OCI-LY7 (cell line): ENCODE results near the gene ARFGEF3. TPM values are rescaled to one million over a fixed set of nuclear protein-coding genes. Genes with fewer than 3 reads are reported as not detected.

Experiments used
- BruUV-seq: library from RNA; stranded (reverse); fragments of 400-500 nt; replicated peaks from 2 replicates; lab custom pipeline; 2021; lab: Mats Ljungman, UMichigan
- CTCF ChIA-PET: fragments of 300-600 bp; sonication (Branson Sonifier 250); formaldehyde crosslinking; loops from one replicate; lab custom pipeline; 2022; ENCODE audit warnings: antibody characterized with exemption; ENCODE audit not compliant: unreplicated experiment; lab: Charles Lee
- POLR2A ChIA-PET: fragments of 300-600 bp; sonication (Branson Sonifier 250); formaldehyde crosslinking; loops from one replicate; lab custom pipeline; 2022; ENCODE audit warnings: antibody characterized with exemption; lab: Charles Lee
- DNase-seq: peaks from one replicate; pipeline ENCODE4 v3.0.0-alpha.2; 2015; ENCODE audit warnings: low spot score
- H2AFZ ChIP-seq: fragments of 200-600 bp; sonication (generic), shearing (Covaris generic); 2 replicates; pipeline ENCODE4 v1.6.1; 2014; ENCODE audit warnings: mild to moderate bottlenecking, antibody characterized with exemption, low read length, moderate library complexity
- H3K27ac ChIP-seq: fragments of 200-600 bp; sonication (generic); 2 replicates; pipeline ENCODE4 v1.5.1; 2014; ENCODE audit warnings: mixed run types, low read depth, mild to moderate bottlenecking, moderate library complexity, low read length, inconsistent platforms; ENCODE audit not compliant: poor library complexity, severe bottlenecking
- H3K36me3 ChIP-seq: fragments of 200-600 bp; sonication (generic); 2 replicates; pipeline ENCODE4 v1.6.1; 2014; ENCODE audit warnings: mild to moderate bottlenecking, antibody characterized with exemption, low read length, moderate library complexity, mixed read lengths; ENCODE audit not compliant: insufficient read depth
- H3K4me1 ChIP-seq: fragments of 200-600 bp; sonication (generic); 2 replicates; pipeline ENCODE4 v1.5.1; 2014; ENCODE audit warnings: mild to moderate bottlenecking, low read length; ENCODE audit not compliant: insufficient read depth, poor library complexity, severe bottlenecking
- H3K4me2 ChIP-seq: fragments of 200-600 bp; sonication (generic); 2 replicates; pipeline ENCODE4 v1.6.1; 2014; ENCODE audit warnings: mild to moderate bottlenecking, low read length
- H3K4me3 ChIP-seq: fragments of 200-600 bp; sonication (generic); 2 replicates; pipeline ENCODE4 v1.5.1; 2014; ENCODE audit warnings: mild to moderate bottlenecking, low read depth, low read length; ENCODE audit not compliant: poor library complexity, severe bottlenecking
- H3K79me2 ChIP-seq: fragments of 200-600 bp; sonication (generic); 2 replicates; pipeline ENCODE4 v1.6.1; 2016; ENCODE audit warnings: low read depth, mild to moderate bottlenecking, low read length, moderate library complexity, mixed read lengths; ENCODE audit not compliant: insufficient read depth
- H3K9me2 ChIP-seq: fragments of 200-600 bp; sonication (generic); 2 replicates; pipeline ENCODE4 v1.6.1; 2016; ENCODE audit warnings: mild to moderate bottlenecking, low read length, mixed read lengths; ENCODE audit not compliant: insufficient read depth
- H3K9me3 ChIP-seq: fragments of 200-600 bp; sonication (generic); 2 replicates; pipeline ENCODE4 v1.6.1; 2014; ENCODE audit warnings: mild to moderate bottlenecking, mixed run types, low read length, mixed read lengths
- H4K20me1 ChIP-seq: fragments of 200-600 bp; sonication (generic); 2 replicates; pipeline ENCODE4 v1.6.1; 2014; ENCODE audit warnings: mild to moderate bottlenecking, antibody characterized with exemption, low read length, moderate library complexity, mixed read lengths; ENCODE audit not compliant: insufficient read depth
- EZH2phosphoT487 ChIP-seq: fragments of 200-600 bp; sonication (generic); IDR thresholded peaks from 2 replicates; pipeline ENCODE4 v1.6.1; 2018; ENCODE audit warnings: low read depth, borderline replicate concordance, mild to moderate bottlenecking, mixed run types, antibody characterized with exemption, low read length, moderate library complexity, mixed read lengths
- intact Hi-C: fragments of 100-400 bp; cut with micrococcal nuclease; formaldehyde crosslinking; loops from one replicate; pipeline ENCODE4 v1.10.0; 2022; ENCODE audit not compliant: unreplicated experiment
- total RNA-seq, 2 experiments: library from RNA; depleted of rRNA in 1 of 2; stranded (reverse); fragments of >200 nt in 1 of 2; shearing (Covaris generic) in 1 of 2; gene quantifications; 2 replicates each; pipeline ENCODE4 v1.2.3, GENCODE V29; 2014 to 2022
- TF ChIP-seq, protein P1 (sequence below): fragments of 200-600 bp; sonication (generic); conservative IDR thresholded peaks from 2 replicates; pipeline ENCODE4 v1.5.1; 2014; ENCODE audit warnings: mild to moderate bottlenecking, antibody characterized with exemption, low read length, moderate library complexity, mixed read lengths

The ARFGEF3 gene
- total RNA-seq, 2 experiments from 2014 or later, result not detected

DNA sequence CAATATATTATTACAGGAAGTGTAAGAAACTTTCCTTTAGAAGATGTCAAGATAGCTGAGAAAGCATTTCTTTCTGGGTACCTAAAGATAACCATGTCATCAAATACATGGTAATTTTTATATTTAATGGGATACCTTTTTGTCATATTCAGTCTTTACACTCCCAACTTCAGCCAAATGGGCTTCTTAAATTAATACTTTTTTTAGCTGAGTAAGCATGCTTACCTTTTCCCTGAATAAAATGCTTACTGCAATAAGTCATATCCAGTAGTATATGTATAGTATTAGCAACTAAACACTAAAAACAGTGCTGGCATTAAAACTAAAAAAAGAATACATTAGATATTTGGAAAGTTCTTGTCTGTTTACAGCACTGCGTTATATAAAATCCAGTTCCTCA lies 74.0 kb downstream of the ARFGEF3 start:
- TF ChIP-seq EZH2phosphoT487, result no peak
- TF ChIP-seq, protein P1, sequence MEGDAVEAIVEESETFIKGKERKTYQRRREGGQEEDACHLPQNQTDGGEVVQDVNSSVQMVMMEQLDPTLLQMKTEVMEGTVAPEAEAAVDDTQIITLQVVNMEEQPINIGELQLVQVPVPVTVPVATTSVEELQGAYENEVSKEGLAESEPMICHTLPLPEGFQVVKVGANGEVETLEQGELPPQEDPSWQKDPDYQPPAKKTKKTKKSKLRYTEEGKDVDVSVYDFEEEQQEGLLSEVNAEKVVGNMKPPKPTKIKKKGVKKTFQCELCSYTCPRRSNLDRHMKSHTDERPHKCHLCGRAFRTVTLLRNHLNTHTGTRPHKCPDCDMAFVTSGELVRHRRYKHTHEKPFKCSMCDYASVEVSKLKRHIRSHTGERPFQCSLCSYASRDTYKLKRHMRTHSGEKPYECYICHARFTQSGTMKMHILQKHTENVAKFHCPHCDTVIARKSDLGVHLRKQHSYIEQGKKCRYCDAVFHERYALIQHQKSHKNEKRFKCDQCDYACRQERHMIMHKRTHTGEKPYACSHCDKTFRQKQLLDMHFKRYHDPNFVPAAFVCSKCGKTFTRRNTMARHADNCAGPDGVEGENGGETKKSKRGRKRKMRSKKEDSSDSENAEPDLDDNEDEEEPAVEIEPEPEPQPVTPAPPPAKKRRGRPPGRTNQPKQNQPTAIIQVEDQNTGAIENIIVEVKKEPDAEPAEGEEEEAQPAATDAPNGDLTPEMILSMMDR, result no peak
- Histone ChIP-seq H3K9me3 (no peaks in the 10 kb centered on the region), H4K20me1 (0 out of 2 replicates have a peak, but pooled peaks cover 2% of the 10 kb centered on the region), H3K36me3 (no peaks in the 10 kb centered on the region), H3K27ac (no peak overlapping the region), H3K4me2 (no peak overlapping the region), H3K4me1 (peaks cover 7% of the 10 kb centered on the region), H3K79me2 (no peaks in the 10 kb centered on the region), H3K4me3 (no peak overlapping the region), H2AFZ (no peak overlapping the region), H3K9me2 (no peaks in the 10 kb centered on the region)
- ChIA-PET CTCF (no interaction called here), POLR2A (interaction anchor here (0.5 to 2.1 kb wide), 5 partner anchors 8 to 156 kb away, joined by 3 to 6 read pairs (median 4); no protein-coding TSS in a partner anchor)
- no TSS peak for BruUV-seq
- DNase-seq, result no peak
- intact Hi-C loops, result no loop called here

DNA sequence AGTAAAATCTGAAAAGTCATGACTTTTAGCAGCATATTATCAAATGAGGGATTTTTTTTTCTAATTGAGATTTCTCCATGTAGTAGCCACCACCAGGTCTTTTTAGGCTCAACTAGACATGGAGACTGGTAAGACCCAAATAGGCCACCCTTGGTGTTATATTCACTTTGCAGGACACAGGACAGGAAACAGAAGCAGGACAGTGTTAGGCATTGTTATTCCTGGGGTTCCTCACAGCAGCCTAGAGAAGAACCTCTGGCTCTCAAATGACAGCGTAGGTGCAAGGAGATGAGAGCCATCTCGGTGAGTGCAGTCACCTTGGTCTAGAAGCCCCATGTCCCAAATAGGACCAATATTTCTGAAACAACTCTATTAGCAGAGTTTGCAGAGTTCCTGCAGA lies 75.7 kb downstream of the ARFGEF3 start:
- Histone ChIP-seq H3K36me3 (no peaks in the 10 kb centered on the region), H3K9me3 (no peaks in the 10 kb centered on the region), H3K4me2 (no peak overlapping the region), H3K27ac (no peak overlapping the region), H3K4me1 (no peaks in the 10 kb centered on the region), H4K20me1 (no peaks in the 10 kb centered on the region), H3K4me3 (no peak overlapping the region), H3K79me2 (no peaks in the 10 kb centered on the region), H3K9me2 (no peaks in the 10 kb centered on the region), H2AFZ (no peak overlapping the region)
- ChIA-PET CTCF (no interaction called here), POLR2A (interaction anchor here (0.6 kb wide), 1 partner anchor 157 kb away, joined by 7 read pairs; no protein-coding TSS in a partner anchor)
- DNase-seq, result no peak
- BruUV-seq, result no TSS peak
- intact Hi-C loops, result no loop called here
- no peak for TF ChIP-seq EZH2phosphoT487
- TF ChIP-seq, protein P1, result no peak

DNA sequence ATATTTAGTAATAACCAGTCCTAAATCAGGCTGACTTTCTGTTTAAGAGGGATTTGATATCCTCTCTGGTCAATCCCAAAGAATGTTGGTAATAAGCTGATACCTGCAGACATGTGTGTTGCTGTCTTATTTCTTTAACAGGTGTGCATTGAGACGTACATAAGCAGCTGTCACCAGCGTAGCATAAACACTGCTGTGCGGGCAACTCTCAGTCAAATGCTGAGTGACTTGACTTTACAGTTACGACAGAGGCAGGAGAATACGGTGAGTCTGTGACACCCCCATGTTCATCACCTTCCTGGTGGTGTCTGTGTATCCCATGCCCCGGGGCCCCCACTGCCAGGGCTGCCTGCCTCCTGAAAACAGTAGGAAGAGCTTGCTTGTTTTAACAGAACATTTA lies 76.6 kb downstream of the ARFGEF3 start:
- H3K27ac ChIP-seq, result no peak overlapping the region
- H3K9me3 ChIP-seq, result no peaks in the 10 kb centered on the region
- no peak overlapping the region for H2AFZ ChIP-seq
- TF ChIP-seq EZH2phosphoT487, result no peak
- TF ChIP-seq, protein P1, result no peak
- ChIA-PET CTCF (no interaction called here), POLR2A (interaction anchor here (0.6 to 1.3 kb wide), 4 partner anchors 9 to 155 kb away, joined by 3 to 4 read pairs (median 3); no protein-coding TSS in a partner anchor)
- DNase-seq, result no peak
- no peak overlapping the region for H3K4me2 ChIP-seq
- H3K36me3 ChIP-seq, result no peaks in the 10 kb centered on the region
- no peaks in the 10 kb centered on the region for H4K20me1 ChIP-seq
- no peaks in the 10 kb centered on the region for H3K9me2 ChIP-seq
- H3K4me1 ChIP-seq, result no peaks in the 10 kb centered on the region
- BruUV-seq, result no TSS peak
- H3K79me2 ChIP-seq, result no peaks in the 10 kb centered on the region
- intact Hi-C loops, result no loop called here
- H3K4me3 ChIP-seq, result no peak overlapping the region
